ENCODE data around the gene MEI4.

DNA sequence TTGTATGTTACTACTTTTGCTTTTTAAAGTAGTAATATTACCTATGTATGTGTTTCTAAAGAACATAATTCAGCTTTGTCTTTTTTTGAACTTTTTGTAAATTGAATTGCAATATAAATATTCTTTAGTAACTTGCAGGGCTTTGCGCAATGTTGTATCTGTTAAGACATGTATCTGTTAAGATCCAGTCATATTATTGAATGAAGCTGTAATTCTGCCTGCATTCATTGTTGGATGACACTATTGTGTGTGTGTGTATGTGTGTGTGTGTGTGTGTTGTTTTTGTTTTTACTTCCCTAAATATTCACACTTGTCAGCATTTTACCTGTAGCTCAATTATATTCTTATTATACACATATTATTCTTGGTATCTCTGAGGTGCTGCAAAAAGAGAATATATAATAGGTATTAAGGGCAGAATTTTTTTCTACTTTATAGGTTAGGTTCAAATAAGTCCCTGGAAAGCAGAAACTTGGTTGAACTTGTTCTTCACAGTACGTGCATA is 164.0 kb downstream of the MEI4 start:
- TF ChIP-seq, protein P1, sequence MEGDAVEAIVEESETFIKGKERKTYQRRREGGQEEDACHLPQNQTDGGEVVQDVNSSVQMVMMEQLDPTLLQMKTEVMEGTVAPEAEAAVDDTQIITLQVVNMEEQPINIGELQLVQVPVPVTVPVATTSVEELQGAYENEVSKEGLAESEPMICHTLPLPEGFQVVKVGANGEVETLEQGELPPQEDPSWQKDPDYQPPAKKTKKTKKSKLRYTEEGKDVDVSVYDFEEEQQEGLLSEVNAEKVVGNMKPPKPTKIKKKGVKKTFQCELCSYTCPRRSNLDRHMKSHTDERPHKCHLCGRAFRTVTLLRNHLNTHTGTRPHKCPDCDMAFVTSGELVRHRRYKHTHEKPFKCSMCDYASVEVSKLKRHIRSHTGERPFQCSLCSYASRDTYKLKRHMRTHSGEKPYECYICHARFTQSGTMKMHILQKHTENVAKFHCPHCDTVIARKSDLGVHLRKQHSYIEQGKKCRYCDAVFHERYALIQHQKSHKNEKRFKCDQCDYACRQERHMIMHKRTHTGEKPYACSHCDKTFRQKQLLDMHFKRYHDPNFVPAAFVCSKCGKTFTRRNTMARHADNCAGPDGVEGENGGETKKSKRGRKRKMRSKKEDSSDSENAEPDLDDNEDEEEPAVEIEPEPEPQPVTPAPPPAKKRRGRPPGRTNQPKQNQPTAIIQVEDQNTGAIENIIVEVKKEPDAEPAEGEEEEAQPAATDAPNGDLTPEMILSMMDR (IDR thresholded peaks at IDR 0.05) = no peak
- no peak for TF ChIP-seq POLR2A (IDR thresholded peaks at IDR 0.05)

All from upper lobe of left lung (tissue), 4 donors.